Endothelial cell of umbilical vein (primary cell): ENCODE measurements around the gene F2RL1.

Experiments
- CTCF ChIP-seq, 2 donors: IDR thresholded peaks; 1 replicate in 1 of 2; 2 replicates in 1 of 2; pipeline ENCODE4 v1.5.1; 2011; ENCODE audit warnings: low read length in 2 of 2, mild to moderate bottlenecking in 2 of 2, moderate library complexity in 2 of 2, control low read depth in 1 of 2, inconsistent platforms in 1 of 2, low read depth in 1 of 2; ENCODE audit not compliant: insufficient read depth in 1 of 2; ENCODE audit errors: extremely low read depth in 1 of 2
- EZH2 ChIP-seq: IDR thresholded peaks from 2 replicates; pipeline ENCODE4 v1.6.1; 2012; ENCODE audit warnings: borderline replicate concordance, low read depth, mild to moderate bottlenecking, moderate library complexity, low read length, inconsistent platforms; ENCODE audit not compliant: severe bottlenecking
- FOS ChIP-seq: IDR thresholded peaks from 2 replicates; pipeline ENCODE4 v1.6.1; 2011; ENCODE audit warnings: mild to moderate bottlenecking, low read length, moderate library complexity, borderline replicate concordance; ENCODE audit not compliant: insufficient read depth
- JUN ChIP-seq: IDR thresholded peaks from 2 replicates; pipeline ENCODE4 v1.6.1; 2011; ENCODE audit warnings: borderline replicate concordance, low read depth; ENCODE audit not compliant: insufficient read length, insufficient read depth
- MAX ChIP-seq: IDR thresholded peaks from 2 replicates; pipeline ENCODE4 v1.6.1; 2011; ENCODE audit not compliant: insufficient read depth, insufficient read length
- POLR2A ChIP-seq: IDR thresholded peaks from 2 replicates; pipeline ENCODE4 v1.6.1; 2012; ENCODE audit warnings: low read depth, mild to moderate bottlenecking, control low read depth, low read length
- POLR2AphosphoS5 ChIP-seq: IDR thresholded peaks from 2 replicates; pipeline ENCODE4 v1.6.1; 2012; ENCODE audit warnings: low read depth, mild to moderate bottlenecking, control low read depth, low read length, moderate library complexity; ENCODE audit not compliant: insufficient read depth

GRCh38 chr5:76805821-76806505 is 12.9 kb upstream of the F2RL1 start:
- no peak for TF ChIP-seq POLR2A
- no peak for TF ChIP-seq CTCF (IDR thresholded peaks at IDR 0.05; ENCODE audit: extremely low read depth in 1 of 2, insufficient read depth in 1 of 2, low read depth in 1 of 2, low read length in 2 of 2)
- peak; percentile 76 for TF ChIP-seq POLR2AphosphoS5
- no peak for TF ChIP-seq EZH2
- TF ChIP-seq FOS = peak; percentile 96
- peak; percentile 49 for TF ChIP-seq JUN
- TF ChIP-seq MAX = no peak
